ENCODE measurements around the gene RASEF.

RASEF gene

GRCh38 chr9:82949203-82949602 lies 113.7 kb downstream of the RASEF start:
- H3K79me2 ChIP-seq (ENCODE audit: insufficient read depth, low read length): no peaks in the 10 kb centered on the region
- no peak overlapping the region for H3K9ac ChIP-seq (ENCODE audit: low read length)
- no peaks in the 10 kb centered on the region for H3K36me3 ChIP-seq (ENCODE audit: insufficient read depth, low read length)
- no peak overlapping the region for H3K4me2 ChIP-seq (ENCODE audit: low read length)
- no peaks in the 10 kb centered on the region for H3F3A ChIP-seq (ENCODE audit: insufficient read depth, low read length)
- no peaks in the 10 kb centered on the region for H3K4me1 ChIP-seq (ENCODE audit: insufficient read depth, low read length, severe bottlenecking)
- no peaks in the 10 kb centered on the region for H3K9me3 ChIP-seq (ENCODE audit: low read length)
- H3K27me3 ChIP-seq (ENCODE audit: insufficient read depth, low read length): no peaks in the 10 kb centered on the region
- no peaks in the 10 kb centered on the region for H3K9me2 ChIP-seq (ENCODE audit: low read depth, low read length)
- H2AFZ ChIP-seq (ENCODE audit: low read length): no peak overlapping the region
- H3K4me3 ChIP-seq (ENCODE audit: low read depth, low read length, poor library complexity, severe bottlenecking): no peak overlapping the region
- H3K27ac ChIP-seq (ENCODE audit: low read depth, low read length, poor library complexity, severe bottlenecking): no peak overlapping the region
- TF ChIP-seq EZH2 (IDR thresholded peaks at IDR 0.05; ENCODE audit: borderline replicate concordance, low read length) (no peak), CTCF (IDR thresholded peaks at IDR 0.05; ENCODE audit: low read length) (no peak)
- no peaks in the 10 kb centered on the region for H4K20me1 ChIP-seq (ENCODE audit: insufficient read depth, low read length)

GRCh38 chr9:82940376-82940775 lies 122.6 kb downstream of the RASEF start:
- Histone ChIP-seq H3K9me2 (ENCODE audit: low read depth, low read length) (no peaks in the 10 kb centered on the region), H3K4me2 (ENCODE audit: low read length) (no peak overlapping the region), H3K9me3 (ENCODE audit: low read length) (no peaks in the 10 kb centered on the region), H3K79me2 (ENCODE audit: insufficient read depth, low read length) (no peaks in the 10 kb centered on the region), H3K4me1 (ENCODE audit: insufficient read depth, low read length, severe bottlenecking) (no peaks in the 10 kb centered on the region), H4K20me1 (ENCODE audit: insufficient read depth, low read length) (no peaks in the 10 kb centered on the region), H3K27ac (ENCODE audit: low read depth, low read length, poor library complexity, severe bottlenecking) (no peak overlapping the region), H2AFZ (ENCODE audit: low read length) (no peak overlapping the region), H3K4me3 (ENCODE audit: low read depth, low read length, poor library complexity, severe bottlenecking) (no peak overlapping the region), H3F3A (ENCODE audit: insufficient read depth, low read length) (no peaks in the 10 kb centered on the region), H3K36me3 (ENCODE audit: insufficient read depth, low read length) (no peaks in the 10 kb centered on the region), H3K27me3 (ENCODE audit: insufficient read depth, low read length) (no peaks in the 10 kb centered on the region), H3K9ac (ENCODE audit: low read length) (no peak overlapping the region)
- TF ChIP-seq EZH2 (IDR thresholded peaks at IDR 0.05; ENCODE audit: borderline replicate concordance, low read length): no peak
- TF ChIP-seq CTCF (IDR thresholded peaks at IDR 0.05; ENCODE audit: low read length): no peak

- Histone ChIP-seq H3F3A (ENCODE audit: insufficient read depth, low read length) (no peaks in the 10 kb centered on the region), H3K27ac (ENCODE audit: low read depth, low read length, poor library complexity, severe bottlenecking) (no peak overlapping the region), H3K9me2 (ENCODE audit: low read depth, low read length) (no peaks in the 10 kb centered on the region), H3K36me3 (ENCODE audit: insufficient read depth, low read length) (no peaks in the 10 kb centered on the region), H3K79me2 (ENCODE audit: insufficient read depth, low read length) (no peaks in the 10 kb centered on the region), H3K4me3 (ENCODE audit: low read depth, low read length, poor library complexity, severe bottlenecking) (no peak overlapping the region), H3K9me3 (ENCODE audit: low read length) (no peaks in the 10 kb centered on the region), H4K20me1 (ENCODE audit: insufficient read depth, low read length) (no peaks in the 10 kb centered on the region), H3K9ac (ENCODE audit: low read length) (no peak overlapping the region), H3K4me1 (ENCODE audit: insufficient read depth, low read length, severe bottlenecking) (no peaks in the 10 kb centered on the region), H2AFZ (ENCODE audit: low read length) (no peak overlapping the region), H3K27me3 (ENCODE audit: insufficient read depth, low read length) (no peaks in the 10 kb centered on the region), H3K4me2 (ENCODE audit: low read length) (no peak overlapping the region)
- TF ChIP-seq EZH2 (IDR thresholded peaks at IDR 0.05; ENCODE audit: borderline replicate concordance, low read length) (no peak), CTCF (IDR thresholded peaks at IDR 0.05; ENCODE audit: low read length) (no peak)
Observed at GRCh38 chr9:82939451-82939850, 123.5 kb downstream of the RASEF start.

All from OCI-LY1 (cell line).